ENCODE data around the gene SLC39A7.
A peak's percentile ranks its signal among the peaks of the same experiment; 100 is the strongest.
"Not testable (repeated sequence)": the region's sequence is repeated elsewhere in the genome, so short reads cannot be mapped to it uniquely, and the experiment has no call there.

Gene SLC39A7

DNA sequence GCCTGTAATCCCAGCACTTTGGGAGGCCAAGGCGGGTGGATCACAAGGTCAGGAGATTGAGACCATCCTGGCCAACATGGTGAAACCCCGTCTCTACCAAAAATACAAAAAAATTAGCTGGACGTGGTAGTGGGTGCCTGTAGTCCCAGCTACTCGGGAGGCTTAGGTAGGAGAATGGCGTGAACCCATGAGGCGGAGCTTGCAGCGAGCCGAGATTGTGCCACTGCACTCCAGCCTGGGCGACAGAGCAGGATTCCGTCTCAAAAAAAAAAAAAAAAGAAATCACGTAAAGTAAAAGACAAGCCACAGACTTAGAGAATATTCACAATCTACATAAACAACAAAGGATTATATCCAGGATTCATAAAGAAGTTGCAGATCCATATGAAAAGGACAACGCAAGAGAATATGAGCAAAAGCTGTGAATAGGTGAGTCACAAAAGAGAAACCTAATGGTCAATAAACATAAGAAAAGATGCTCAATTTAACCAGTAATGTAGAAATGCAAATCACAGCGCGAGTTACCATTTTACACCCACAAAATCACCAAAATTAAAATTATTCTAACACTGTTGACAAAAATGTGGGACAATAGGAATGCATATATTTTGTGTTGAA lies 25.9 kb downstream of the SLC39A7 start:
- not testable (repeated sequence) for DNase-seq (ENCODE audit: insufficient read length, low spot score); FAIRE-seq

DNA sequence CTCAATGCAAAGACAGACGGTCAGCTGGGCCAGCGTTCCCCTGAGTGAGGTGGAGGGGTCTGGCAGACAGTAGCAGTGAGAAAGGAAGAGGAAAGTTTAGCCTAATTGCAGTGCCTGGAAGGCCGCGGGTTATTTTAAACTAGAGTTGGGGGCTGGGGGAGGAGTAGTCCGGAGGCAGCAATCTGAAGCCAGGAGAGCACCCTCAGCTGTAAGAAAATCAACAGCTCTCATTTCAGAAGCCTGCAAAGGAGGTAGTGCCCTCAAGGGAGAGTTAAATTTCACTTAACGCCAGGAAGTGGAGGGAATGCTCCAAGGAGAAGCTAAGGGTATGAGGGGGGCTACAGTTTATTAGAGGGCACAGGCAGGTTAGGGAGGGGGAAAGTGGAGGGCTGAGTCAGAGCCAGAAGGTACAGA lies 34.6 kb downstream of the SLC39A7 start:
- FAIRE-seq = no peak
- no peak for DNase-seq (ENCODE audit: insufficient read length, low spot score)

DNA sequence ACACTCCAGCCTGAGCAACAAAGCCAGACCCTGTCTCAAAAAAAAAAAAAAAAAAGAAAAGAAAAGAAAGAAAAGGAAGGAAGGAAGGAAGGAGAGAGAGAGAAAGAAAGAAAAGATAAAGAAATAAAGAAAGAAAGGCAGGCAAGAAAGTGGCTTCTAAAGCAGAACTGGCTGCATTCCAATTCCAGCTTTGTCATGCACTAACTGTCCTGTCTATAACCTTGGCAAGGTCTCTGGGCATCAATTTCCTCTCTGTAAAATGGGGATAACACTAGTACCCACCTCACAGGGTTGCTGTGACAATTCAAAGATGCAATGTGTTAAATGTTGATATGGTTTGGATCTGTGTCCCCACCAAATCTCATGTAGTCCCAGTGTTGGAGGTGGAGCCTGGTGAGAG lies 35.7 kb downstream of the SLC39A7 start:
- DNase-seq (ENCODE audit: insufficient read length, low spot score) (no peak), FAIRE-seq (no peak)

DNA sequence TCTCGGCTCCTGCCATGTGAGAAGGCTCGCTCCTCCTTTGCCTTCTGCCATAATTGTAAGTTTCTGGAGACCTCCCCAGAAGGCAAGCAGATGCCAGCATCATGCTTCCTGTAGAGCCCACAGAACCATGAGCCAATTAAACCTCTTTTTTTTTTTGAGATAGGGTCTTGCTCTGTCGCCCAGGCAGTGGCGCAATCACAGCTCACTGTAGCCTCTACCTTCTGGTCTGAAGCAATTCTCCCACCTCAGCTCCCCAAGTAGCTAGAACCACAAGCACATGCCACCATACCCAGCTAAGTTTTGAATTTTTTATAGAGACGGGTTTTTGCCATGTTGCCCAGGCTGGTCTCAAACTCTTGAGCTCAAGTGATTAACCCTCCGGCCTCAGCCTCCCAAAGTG lies 36.2 kb downstream of the SLC39A7 start:
- FAIRE-seq (no peak), DNase-seq (ENCODE audit: insufficient read length, low spot score) (no peak)

DNA sequence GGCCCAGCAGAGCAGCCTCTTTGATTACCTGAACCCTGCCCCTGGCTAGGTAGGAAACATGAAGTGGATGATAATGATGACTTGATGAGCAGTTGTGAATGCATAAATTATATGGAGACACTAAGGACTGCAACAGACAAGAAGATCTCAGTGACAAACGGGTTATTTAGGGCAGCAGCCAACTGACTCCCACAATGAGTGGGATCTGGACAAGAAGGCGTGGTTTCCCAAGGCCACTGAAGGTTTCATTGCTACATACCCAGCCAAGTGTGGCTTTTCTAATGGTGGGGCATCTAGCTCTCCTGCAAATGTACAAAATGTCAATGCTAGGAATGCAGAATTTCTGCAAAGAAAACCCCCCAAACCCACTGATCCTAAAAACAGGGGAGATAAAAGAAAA lies 37.1 kb downstream of the SLC39A7 start:
- FAIRE-seq (no peak), DNase-seq (ENCODE audit: insufficient read length, low spot score) (no peak)

DNA sequence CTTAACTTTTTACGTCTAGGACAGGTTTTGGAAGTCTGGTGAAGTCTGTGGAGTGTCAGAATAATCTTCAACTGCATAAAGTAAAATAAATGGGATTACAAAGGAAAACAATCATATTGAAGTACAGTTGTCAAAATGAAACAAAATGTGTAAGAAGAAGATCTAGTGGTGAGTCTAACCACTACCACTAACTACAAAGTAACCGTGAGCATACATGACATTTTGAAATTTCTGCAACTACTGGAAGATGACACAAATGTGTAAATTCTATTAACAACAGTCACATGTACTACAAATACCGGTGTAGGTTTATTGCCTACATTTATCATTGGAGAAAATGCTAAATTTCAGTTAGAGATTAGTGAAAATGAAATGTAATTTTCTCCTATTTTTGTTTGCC lies 41.3 kb downstream of the SLC39A7 start:
- DNase-seq (ENCODE audit: insufficient read length, low spot score) (no peak), FAIRE-seq (no peak)

DNA sequence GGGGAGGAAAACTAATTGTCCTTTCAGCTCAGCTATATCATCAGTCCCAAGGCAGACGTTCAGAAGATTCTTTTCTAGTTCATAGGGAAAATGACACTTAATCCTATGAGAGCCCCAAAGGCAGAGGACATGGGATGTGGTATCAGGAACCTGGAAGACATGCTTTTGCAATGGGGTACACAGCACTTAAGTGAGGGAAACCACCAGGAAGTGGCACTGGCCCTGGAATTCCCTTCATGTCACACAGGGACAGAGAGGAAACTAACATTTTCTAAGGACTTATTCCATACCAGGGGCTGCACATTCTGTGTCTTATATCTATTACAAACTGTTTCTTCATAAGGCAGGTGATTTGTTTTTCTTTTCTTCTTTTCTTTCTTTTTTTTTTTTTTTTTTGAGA lies 42.8 kb downstream of the SLC39A7 start:
- FAIRE-seq (no peak), DNase-seq (ENCODE audit: insufficient read length, low spot score) (no peak)

DNA sequence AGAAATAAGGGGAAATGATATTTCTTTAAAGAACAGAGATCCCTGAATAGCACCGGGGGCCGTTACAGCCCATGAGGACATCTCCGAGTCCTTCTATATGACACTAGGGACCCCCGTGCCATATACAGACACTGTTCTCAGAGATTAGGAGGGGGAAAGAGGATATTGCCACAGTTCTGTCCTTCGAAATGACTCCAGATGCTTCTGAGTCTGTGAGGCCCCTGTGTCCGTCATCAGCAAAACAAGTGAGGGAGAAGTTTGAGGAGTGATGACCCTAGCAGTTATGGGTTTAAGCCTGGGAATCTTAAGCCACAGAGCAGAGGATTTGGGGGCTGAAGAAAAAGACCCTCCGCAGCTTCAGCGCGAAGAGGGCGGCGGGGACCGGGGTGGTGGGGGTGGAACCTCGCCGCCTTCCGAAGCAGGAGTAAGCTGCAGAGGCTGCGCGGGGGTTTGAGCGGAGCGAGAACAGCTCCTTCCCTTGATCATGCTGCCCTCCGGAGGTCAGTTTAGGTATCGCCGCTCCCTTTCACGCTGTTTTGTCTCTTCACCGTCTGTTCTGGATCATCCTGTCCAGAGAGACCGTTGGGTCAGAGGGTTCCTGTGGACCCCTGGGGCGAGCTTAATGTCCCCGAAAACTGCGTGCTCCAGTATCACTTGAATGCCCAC lies 47.4 kb downstream of the SLC39A7 start:
- DNase-seq (ENCODE audit: insufficient read length, low spot score) = peak; percentile 56

DNA sequence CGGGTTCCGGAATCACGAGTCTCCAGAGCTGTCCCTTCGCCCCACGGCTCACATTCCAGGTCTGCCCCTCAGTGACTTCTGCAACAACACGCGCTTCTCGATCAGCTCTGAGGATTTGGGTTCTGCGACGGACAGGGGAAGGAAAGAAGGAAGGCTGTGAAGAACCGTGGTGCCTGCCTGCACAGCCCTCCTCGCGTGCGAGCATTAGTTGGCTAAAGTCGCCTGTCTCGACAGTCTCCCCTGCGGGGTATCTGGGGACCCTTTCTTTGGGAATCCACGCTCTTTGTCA lies 47.9 kb downstream of the SLC39A7 start:
- FAIRE-seq = no peak
- DNase-seq (ENCODE audit: insufficient read length, low spot score) = no peak

More for the DNA sequence above, 47.4 kb downstream of the SLC39A7 start:
- FAIRE-seq = peak; percentile 95

DNA sequence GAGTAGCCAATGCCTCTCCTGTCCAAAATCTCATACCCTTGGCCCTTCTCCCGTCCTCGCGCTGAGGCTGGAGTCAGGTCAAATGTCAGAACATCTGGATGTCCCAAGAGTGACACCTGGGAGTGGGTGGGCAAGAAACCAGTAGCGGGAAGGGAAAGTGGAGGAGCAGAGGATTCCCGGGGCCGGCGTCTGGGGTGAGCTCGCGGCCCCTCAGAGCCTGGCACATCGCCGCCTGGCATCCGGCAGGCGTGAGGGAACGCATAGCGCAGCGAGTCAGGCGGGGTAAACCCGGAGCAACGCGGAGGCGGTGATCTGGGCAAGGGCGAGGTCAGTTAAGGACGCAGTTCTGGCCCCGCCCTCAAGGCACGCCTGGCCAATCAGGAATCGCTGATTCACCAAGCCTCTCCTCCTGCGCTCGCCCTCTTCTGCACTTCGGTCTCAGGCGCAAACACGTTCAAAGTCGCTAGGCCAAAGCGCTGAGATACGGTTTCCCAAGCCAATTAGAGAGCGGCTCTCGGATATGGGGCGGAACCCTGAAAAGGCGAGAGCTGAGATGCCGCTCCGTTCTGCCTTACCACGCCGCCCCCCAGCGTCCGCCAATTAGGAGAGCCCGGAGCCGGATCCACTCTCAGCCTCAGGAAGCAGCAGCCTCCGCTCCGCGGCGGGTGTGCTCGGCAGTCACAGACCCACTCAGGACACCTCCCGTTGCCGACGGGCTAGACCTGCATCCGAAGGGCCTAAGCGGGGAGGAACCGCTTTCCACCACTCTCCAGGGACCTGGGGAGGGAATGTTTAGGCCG lies 48.5 kb downstream of the SLC39A7 start:
- FAIRE-seq (peak; percentile 95), DNase-seq (ENCODE audit: insufficient read length, low spot score) (peak; percentile 76)

DNA sequence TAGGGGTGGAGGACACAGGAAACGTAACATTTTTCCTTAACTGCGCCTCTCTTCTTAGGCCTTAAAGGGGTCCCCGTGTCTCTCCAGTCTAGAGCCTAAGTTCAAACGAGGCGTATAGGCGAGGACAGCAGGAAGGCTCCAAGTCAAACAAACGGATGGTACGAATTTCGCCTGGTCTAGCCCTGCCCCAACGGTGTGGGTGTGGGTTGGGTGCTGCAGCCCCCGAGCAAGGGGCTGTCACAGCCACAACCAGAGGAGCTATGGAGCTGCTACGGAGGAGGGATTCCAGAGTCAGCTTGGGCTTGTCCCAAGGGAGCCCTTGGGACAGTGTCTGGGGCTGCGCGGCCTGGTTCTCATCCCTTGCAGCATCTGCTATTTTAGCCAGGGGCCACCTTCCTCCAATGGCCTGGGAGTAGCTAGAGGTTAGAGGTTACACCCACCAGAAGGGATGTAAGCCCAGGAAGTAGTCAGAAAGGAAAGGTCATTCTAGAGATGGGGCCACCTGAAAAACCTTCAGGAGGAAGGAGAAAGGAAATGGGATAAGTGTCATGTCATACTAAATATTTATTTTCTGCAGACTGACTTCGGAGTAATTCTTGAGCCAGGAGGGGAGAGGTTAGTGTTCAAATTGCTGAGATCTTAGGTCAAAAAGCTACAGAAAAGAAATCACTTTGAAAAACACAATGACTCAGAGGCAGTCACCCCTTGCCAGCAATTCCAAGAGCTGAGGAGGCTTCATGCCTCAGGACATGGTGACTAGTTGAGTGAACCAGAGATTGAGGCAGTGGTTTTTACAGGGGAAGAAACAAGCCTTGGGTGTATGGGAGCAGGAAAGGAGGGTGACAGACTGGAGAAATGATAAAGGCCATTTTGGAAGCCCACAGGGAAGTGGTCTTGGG lies 49.3 kb downstream of the SLC39A7 start:
- FAIRE-seq (peak; percentile 21), DNase-seq (ENCODE audit: insufficient read length, low spot score) (no peak)

DNA sequence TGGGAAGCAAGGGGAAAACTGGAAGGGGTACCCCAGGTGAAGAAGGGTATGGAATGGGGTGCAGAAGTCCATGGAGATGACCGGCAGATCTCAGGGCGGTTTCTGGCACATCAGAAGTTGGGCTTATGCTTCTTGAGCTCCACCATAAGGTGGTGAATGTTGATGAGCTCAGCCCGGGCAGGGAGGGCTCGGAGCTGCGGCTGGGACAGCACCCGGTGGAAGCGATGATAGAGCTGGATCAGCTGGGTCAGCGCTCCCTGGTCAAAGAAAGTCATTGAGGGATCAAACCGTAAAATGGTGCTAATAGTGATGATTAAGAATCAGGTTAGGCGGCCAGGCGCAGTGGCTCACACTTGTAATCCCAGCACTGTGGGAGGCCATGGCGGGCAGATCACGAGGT lies 50.1 kb downstream of the SLC39A7 start:
- DNase-seq (ENCODE audit: insufficient read length, low spot score) = no peak
- FAIRE-seq = no peak

DNA sequence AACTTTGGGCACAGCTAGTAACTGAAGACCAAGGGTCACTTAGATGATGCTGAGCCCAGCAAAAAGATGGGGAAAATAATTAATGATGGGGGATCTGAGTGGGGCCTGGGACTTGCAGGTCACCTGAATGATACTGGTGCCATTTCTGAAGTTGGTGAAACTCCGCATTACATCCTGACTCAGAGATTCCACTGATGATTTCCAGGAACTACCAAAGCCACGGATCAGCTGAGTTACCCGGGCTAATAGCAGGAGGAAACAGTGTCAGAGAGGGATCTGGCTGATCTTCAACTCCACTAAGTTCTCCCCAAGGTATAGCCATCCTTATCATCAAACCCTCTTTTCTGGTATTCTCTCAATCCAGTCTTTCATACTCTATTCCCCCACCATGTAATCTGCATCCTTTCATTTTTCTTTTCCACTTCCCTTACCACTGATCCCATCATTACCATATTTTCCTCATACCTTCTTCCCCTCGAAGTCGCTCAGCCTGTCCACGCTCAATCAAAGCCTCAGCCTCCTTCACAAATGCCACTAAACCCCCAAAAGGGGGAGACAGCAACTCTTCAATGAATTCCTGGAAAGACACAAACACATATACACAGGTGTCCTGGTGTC lies 50.8 kb downstream of the SLC39A7 start:
- FAIRE-seq = no peak
- no peak for DNase-seq (ENCODE audit: insufficient read length, low spot score)

DNA sequence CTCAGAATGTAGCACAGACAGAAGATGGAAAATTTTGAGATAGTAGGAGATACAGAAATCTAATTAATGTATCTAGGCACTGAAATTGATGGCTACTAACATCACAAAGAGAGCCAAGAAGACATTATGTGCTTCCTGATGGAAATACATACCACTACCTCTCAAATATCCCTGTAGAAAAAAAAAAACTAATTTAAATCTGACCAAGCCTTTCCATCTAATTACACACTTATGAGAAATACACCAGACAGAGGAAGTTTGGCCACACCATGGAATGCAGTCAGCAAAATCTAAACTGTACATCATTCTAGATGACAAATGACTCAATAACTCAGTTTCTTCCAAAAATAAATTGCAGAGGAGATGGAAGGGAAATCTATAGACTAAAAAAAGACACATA lies 52.1 kb downstream of the SLC39A7 start:
- DNase-seq (ENCODE audit: insufficient read length, low spot score) (no peak), FAIRE-seq (no peak)
